ENCODE results near the gene PDF. TPM values are rescaled to one million over a fixed set of nuclear protein-coding genes. Genes with fewer than 3 reads are reported as not detected.
A peak's percentile ranks its signal among the peaks of the same experiment; 100 is the strongest.

Gene PDF
- total and polyA plus RNA-seq, 2 of the 13 experiments (the other 11 are each of a cell fraction or from before 2014, with no cell fraction given): 12.4 to 48.8 TPM

- TF ChIP-seq, protein P1, sequence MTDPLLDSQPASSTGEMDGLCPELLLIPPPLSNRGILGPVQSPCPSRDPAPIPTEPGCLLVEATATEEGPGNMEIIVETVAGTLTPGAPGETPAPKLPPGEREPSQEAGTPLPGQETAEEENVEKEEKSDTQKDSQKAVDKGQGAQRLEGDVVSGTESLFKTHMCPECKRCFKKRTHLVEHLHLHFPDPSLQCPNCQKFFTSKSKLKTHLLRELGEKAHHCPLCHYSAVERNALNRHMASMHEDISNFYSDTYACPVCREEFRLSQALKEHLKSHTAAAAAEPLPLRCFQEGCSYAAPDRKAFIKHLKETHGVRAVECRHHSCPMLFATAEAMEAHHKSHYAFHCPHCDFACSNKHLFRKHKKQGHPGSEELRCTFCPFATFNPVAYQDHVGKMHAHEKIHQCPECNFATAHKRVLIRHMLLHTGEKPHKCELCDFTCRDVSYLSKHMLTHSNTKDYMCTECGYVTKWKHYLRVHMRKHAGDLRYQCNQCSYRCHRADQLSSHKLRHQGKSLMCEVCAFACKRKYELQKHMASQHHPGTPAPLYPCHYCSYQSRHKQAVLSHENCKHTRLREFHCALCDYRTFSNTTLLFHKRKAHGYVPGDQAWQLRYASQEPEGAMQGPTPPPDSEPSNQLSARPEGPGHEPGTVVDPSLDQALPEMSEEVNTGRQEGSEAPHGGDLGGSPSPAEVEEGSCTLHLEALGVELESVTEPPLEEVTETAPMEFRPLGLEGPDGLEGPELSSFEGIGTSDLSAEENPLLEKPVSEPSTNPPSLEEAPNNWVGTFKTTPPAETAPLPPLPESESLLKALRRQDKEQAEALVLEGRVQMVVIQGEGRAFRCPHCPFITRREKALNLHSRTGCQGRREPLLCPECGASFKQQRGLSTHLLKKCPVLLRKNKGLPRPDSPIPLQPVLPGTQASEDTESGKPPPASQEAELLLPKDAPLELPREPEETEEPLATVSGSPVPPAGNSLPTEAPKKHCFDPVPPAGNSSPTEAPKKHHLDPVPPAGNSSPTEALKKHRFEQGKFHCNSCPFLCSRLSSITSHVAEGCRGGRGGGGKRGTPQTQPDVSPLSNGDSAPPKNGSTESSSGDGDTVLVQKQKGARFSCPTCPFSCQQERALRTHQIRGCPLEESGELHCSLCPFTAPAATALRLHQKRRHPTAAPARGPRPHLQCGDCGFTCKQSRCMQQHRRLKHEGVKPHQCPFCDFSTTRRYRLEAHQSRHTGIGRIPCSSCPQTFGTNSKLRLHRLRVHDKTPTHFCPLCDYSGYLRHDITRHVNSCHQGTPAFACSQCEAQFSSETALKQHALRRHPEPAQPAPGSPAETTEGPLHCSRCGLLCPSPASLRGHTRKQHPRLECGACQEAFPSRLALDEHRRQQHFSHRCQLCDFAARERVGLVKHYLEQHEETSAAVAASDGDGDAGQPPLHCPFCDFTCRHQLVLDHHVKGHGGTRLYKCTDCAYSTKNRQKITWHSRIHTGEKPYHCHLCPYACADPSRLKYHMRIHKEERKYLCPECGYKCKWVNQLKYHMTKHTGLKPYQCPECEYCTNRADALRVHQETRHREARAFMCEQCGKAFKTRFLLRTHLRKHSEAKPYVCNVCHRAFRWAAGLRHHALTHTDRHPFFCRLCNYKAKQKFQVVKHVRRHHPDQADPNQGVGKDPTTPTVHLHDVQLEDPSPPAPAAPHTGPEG (CRISPR knock-in tag; IDR thresholded peaks at IDR 0.05): 0 out of 2 replicates have a peak, but pooled peaks have one; percentile 68
- TF ChIP-seq, protein P2, sequence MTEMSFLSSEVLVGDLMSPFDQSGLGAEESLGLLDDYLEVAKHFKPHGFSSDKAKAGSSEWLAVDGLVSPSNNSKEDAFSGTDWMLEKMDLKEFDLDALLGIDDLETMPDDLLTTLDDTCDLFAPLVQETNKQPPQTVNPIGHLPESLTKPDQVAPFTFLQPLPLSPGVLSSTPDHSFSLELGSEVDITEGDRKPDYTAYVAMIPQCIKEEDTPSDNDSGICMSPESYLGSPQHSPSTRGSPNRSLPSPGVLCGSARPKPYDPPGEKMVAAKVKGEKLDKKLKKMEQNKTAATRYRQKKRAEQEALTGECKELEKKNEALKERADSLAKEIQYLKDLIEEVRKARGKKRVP (CRISPR knock-in tag; IDR thresholded peaks at IDR 0.05): peak in 1 of 2 experiments; percentile 87; a peak in 2 of 4 replicates
- TF ChIP-seq ZNF256 (CRISPR knock-in tag; conservative IDR thresholded peaks at IDR 0.05): peak; percentile 76; the same call in 1 of the 2 replicates
- no peak for TF ChIP-seq ZFYVE20 (CRISPR knock-in tag; IDR thresholded peaks at IDR 0.05; ENCODE audit: borderline replicate concordance, low read depth)
- 0 out of 2 replicates have a peak, but pooled peaks have one; percentile 3 for TF ChIP-seq BHLHE40 (IDR thresholded peaks at IDR 0.05; ENCODE audit: low read length)
- TF ChIP-seq SALL2 (CRISPR knock-in tag; IDR thresholded peaks at IDR 0.05): no peak; the same call in 1 of the 2 replicates
- no peak; the same call in 1 of the 2 replicates for TF ChIP-seq ZNF891 (CRISPR knock-in tag; IDR thresholded peaks at IDR 0.05)
- TF ChIP-seq ESRRA (CRISPR knock-in tag; IDR thresholded peaks at IDR 0.05; ENCODE audit: low read depth): peak; percentile 16; the same call in 1 of the 2 replicates
- TF ChIP-seq IRF9 (CRISPR knock-in tag; IDR thresholded peaks at IDR 0.05; ENCODE audit: borderline replicate concordance): peak; percentile 75; the same call in 1 of the 2 replicates
- no peak for TF ChIP-seq ZNF207 (IDR thresholded peaks at IDR 0.05; ENCODE audit: borderline replicate concordance)
- no peak for TF ChIP-seq SNRNP70 (IDR thresholded peaks at IDR 0.05; ENCODE audit: low read depth, low read length)
- peak; percentile 60; the same call in 1 of the 2 replicates for TF ChIP-seq ZNF607 (CRISPR knock-in tag; IDR thresholded peaks at IDR 0.05; ENCODE audit: borderline replicate concordance)
- TF ChIP-seq ZNF605 (CRISPR knock-in tag; IDR thresholded peaks at IDR 0.05): peak; percentile 82; the same call in 1 of the 2 replicates
- TF ChIP-seq MIER3 (CRISPR knock-in tag; IDR thresholded peaks at IDR 0.05; ENCODE audit: borderline replicate concordance): 0 out of 2 replicates have a peak, but pooled peaks have one; percentile 37
- TF ChIP-seq ZFP36 (IDR thresholded peaks at IDR 0.05; ENCODE audit: borderline replicate concordance, low read depth, low read length, partially characterized antibody): no peak
- peak; percentile 76 for TF ChIP-seq TAF15 (IDR thresholded peaks at IDR 0.05; ENCODE audit: low read depth, low read length, poor library complexity, severe bottlenecking)
- TF ChIP-seq FOXK2 (IDR thresholded peaks at IDR 0.05): no peak
- TF ChIP-seq KLF6 (CRISPR knock-in tag; IDR thresholded peaks at IDR 0.05): peak; percentile 95; the same call in 1 of the 2 replicates
These were observed at the start of gene PDF (continued) for GRCh38 chr16:69330286-69331109.
